SU-DHL-6 (cell line): ENCODE data around the gene GPR15.

ENCODE experiments used
- H2AFZ ChIP-seq: fragments of 200-600 bp; sonication (generic); 2 replicates; pipeline ENCODE4 v1.6.1; 2014; ENCODE audit warnings: low read depth, mild to moderate bottlenecking, moderate library complexity, mixed read lengths, antibody characterized with exemption, low read length; ENCODE audit not compliant: severe bottlenecking
- H3F3A ChIP-seq: fragments of 200-600 bp; shearing (Covaris generic); 2 replicates; pipeline ENCODE4 v1.6.0; 2016; ENCODE audit warnings: antibody characterized with exemption, mild to moderate bottlenecking; ENCODE audit not compliant: insufficient read depth
- H3K27ac ChIP-seq: fragments of 200-600 bp; sonication (generic); 2 replicates; pipeline ENCODE4 v1.5.1; 2016; ENCODE audit warnings: low read depth, mild to moderate bottlenecking, low read length, moderate library complexity, mixed read lengths
- H3K27me3 ChIP-seq: fragments of 200-600 bp; sonication (generic), shearing (Covaris generic); 2 replicates; pipeline ENCODE4 v1.6.0; 2014; ENCODE audit warnings: mild to moderate bottlenecking, low read length
- H3K36me3 ChIP-seq: fragments of 200-600 bp; sonication (generic); 2 replicates; pipeline ENCODE4 v1.6.1; 2014; ENCODE audit warnings: mild to moderate bottlenecking, low read length, mixed read lengths
- H3K4me2 ChIP-seq: fragments of 300-600, 200-600 bp; shearing (Covaris generic), sonication (generic); 2 replicates; pipeline ENCODE4 v1.6.0; 2014; ENCODE audit warnings: low read length, low read depth, mild to moderate bottlenecking; ENCODE audit not compliant: poor library complexity, severe bottlenecking
- H3K4me3 ChIP-seq: fragments of 200-600 bp; sonication (generic); 2 replicates; pipeline ENCODE4 v1.5.1; 2014; ENCODE audit warnings: antibody characterized with exemption, low read length, mild to moderate bottlenecking, mixed read lengths; ENCODE audit not compliant: insufficient read depth, poor library complexity, severe bottlenecking
- H3K79me2 ChIP-seq: fragments of 200-600 bp; sonication (generic); 2 replicates; pipeline ENCODE4 v1.6.1; 2014; ENCODE audit warnings: mild to moderate bottlenecking, low read length, moderate library complexity; ENCODE audit not compliant: insufficient read depth
- H3K9ac ChIP-seq: fragments of 200-600 bp; sonication (generic); 2 replicates; pipeline ENCODE4 v1.7.0; 2014; ENCODE audit warnings: mild to moderate bottlenecking, low read length
- H3K9me2 ChIP-seq: fragments of 200-600 bp; sonication (generic); replicated peaks from 2 replicates; pipeline ENCODE4 v1.6.1; 2014; ENCODE audit warnings: low read length; ENCODE audit not compliant: insufficient read depth
- H3K9me3 ChIP-seq: fragments of 200-600 bp; sonication (generic); 2 replicates; pipeline ENCODE4 v1.6.1; 2014; ENCODE audit warnings: low read length, mixed read lengths; ENCODE audit not compliant: insufficient read depth
- H4K20me1 ChIP-seq: fragments of 200-600 bp; sonication (generic); 2 replicates; pipeline ENCODE4 v1.6.1; 2014; ENCODE audit warnings: low read depth, mild to moderate bottlenecking, antibody characterized with exemption, low read length, moderate library complexity, mixed read lengths
- EZH2phosphoT487 ChIP-seq: fragments of 200-600 bp; sonication (generic), shearing (Covaris generic); conservative IDR thresholded peaks from 2 replicates; pipeline ENCODE4 v1.6.1; 2018; ENCODE audit warnings: mild to moderate bottlenecking, antibody characterized with exemption, low read length, moderate library complexity, mixed read lengths
- TF ChIP-seq, protein P1 (sequence below): fragments of 200-600 bp; sonication (generic); IDR thresholded peaks from one replicate; pipeline ENCODE4 v1.5.1; 2017; ENCODE audit warnings: antibody characterized with exemption, mild to moderate bottlenecking, low read length, moderate library complexity; ENCODE audit not compliant: insufficient read depth, poor library complexity, severe bottlenecking

GPR15 gene

DNA sequence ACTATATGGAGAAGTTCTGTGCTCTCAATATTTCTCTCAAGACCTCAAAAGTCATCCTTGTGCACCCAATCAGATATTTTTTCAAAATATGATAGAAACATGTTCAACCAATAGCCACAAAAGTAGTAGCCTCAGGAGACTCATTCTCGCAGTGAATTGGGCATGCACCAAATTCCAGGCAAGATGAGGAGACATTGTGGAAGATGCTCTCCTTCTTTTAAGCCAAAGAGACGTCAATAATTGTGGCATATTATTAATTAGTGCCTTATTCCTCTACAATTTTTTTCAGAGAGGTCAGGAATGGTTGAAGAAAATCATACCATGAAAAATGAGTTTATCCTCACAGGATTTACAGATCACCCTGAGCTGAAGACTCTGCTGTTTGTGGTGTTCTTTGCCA lies 34.4 kb upstream of the GPR15 start, which contains the start of gene OR5K2:
Gene OR5K2, plus strand, starts transcription at position 301 of the 400 bp plus-strand sequence. Its CDS starts 0 bp downstream, at position 301.
- Histone ChIP-seq H3K79me2 (no peaks in the 10 kb centered on the region), H3K9me3 (no peaks in the 10 kb centered on the region), H3K27me3 (no peaks in the 10 kb centered on the region), H3K27ac (no peak within 1 kb of the TSS), H3K9ac (no peak within 1 kb of the TSS), H3K9me2 (no peaks in the 10 kb centered on the region), H3K4me2 (no peak within 1 kb of the TSS), H4K20me1 (0 out of 2 replicates have a peak, but pooled peaks cover 4% of the 10 kb centered on the region), H3K4me3 (no peak within 1 kb of the TSS), H3F3A (no peaks in the 10 kb centered on the region), H3K36me3 (no peaks in the 10 kb centered on the region), H2AFZ (no peak within 1 kb of the TSS)
- TF ChIP-seq, protein P1, sequence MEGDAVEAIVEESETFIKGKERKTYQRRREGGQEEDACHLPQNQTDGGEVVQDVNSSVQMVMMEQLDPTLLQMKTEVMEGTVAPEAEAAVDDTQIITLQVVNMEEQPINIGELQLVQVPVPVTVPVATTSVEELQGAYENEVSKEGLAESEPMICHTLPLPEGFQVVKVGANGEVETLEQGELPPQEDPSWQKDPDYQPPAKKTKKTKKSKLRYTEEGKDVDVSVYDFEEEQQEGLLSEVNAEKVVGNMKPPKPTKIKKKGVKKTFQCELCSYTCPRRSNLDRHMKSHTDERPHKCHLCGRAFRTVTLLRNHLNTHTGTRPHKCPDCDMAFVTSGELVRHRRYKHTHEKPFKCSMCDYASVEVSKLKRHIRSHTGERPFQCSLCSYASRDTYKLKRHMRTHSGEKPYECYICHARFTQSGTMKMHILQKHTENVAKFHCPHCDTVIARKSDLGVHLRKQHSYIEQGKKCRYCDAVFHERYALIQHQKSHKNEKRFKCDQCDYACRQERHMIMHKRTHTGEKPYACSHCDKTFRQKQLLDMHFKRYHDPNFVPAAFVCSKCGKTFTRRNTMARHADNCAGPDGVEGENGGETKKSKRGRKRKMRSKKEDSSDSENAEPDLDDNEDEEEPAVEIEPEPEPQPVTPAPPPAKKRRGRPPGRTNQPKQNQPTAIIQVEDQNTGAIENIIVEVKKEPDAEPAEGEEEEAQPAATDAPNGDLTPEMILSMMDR = no peak
- no peak for TF ChIP-seq EZH2phosphoT487

DNA sequence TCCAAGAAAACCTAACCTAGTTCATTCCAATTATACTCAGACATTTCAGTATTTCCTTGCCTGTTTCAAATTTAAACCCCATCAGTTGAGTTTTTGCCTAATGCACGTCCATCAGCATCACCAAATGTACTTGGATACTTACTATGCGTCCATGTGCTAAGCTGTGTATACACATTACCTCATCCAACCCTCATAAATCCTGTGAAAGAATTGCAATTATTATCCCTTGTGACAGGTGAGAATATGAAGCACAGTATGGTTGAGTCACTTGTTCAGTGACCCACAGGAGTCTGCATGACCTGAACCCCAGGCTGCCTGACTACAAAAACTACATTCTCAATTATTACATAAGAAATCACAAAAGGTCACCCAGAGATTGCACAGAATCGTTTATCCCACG lies 31.8 kb upstream of the GPR15 start:
- no peak for TF ChIP-seq EZH2phosphoT487
- TF ChIP-seq, protein P1 = no peak
- Histone ChIP-seq H3K9me2 (no peaks in the 10 kb centered on the region), H2AFZ (no peak overlapping the region), H4K20me1 (no peaks in the 10 kb centered on the region), H3K36me3 (no peaks in the 10 kb centered on the region), H3K27me3 (no peaks in the 10 kb centered on the region), H3K9me3 (no peaks in the 10 kb centered on the region), H3K79me2 (no peaks in the 10 kb centered on the region), H3K4me2 (no peak overlapping the region), H3K9ac (no peak overlapping the region), H3F3A (no peaks in the 10 kb centered on the region), H3K4me3 (no peak overlapping the region), H3K27ac (no peak overlapping the region)

- Histone ChIP-seq H3F3A (no peaks in the 10 kb centered on the region), H3K4me2 (no peak overlapping the region), H3K4me3 (no peak overlapping the region), H3K27ac (no peak overlapping the region), H3K27me3 (no peaks in the 10 kb centered on the region), H3K79me2 (no peaks in the 10 kb centered on the region), H3K9ac (no peak overlapping the region), H3K9me2 (no peaks in the 10 kb centered on the region), H3K36me3 (no peaks in the 10 kb centered on the region), H2AFZ (no peak overlapping the region), H3K9me3 (no peaks in the 10 kb centered on the region), H4K20me1 (no peaks in the 10 kb centered on the region)
- no peak for TF ChIP-seq EZH2phosphoT487
- TF ChIP-seq, protein P1 = no peak
Observed at GRCh38 chr3:98501270-98501669, 30.5 kb upstream of the GPR15 start.
